ENCODE results near the gene ANKRD29. TPM values are rescaled to one million over a fixed set of nuclear protein-coding genes. Genes with fewer than 3 reads are reported as not detected.
"Not testable (repeated sequence)": the region's sequence is repeated elsewhere in the genome, so short reads cannot be mapped to it uniquely, and the experiment has no call there.

The ANKRD29 gene
- total and polyA plus RNA-seq, 4 experiments from 2014 or later = 0.91 to 1.3 TPM; not detected in 2

- H3K27me3 ChIP-seq (ENCODE audit: insufficient read depth, low read length); H3K9me3 ChIP-seq (ENCODE audit: control insufficient read depth in 1 of 2, low read length in 2 of 2); H3K36me3 ChIP-seq (ENCODE audit: insufficient read depth, low read length); intact Hi-C loops (cut with micrococcal nuclease); POLR2A ChIA-PET (ENCODE audit: partially characterized antibody); H3K9me3 Mint-ChIP-seq; DNase-seq; H3K27ac ChIP-seq (ENCODE audit: low read depth, low read length); H3K27ac Mint-ChIP-seq; H3K27me3 Mint-ChIP-seq; H3K4me3 Mint-ChIP-seq; H3K4me3 ChIP-seq (ENCODE audit: low read length in 2 of 2): not testable (repeated sequence)
- peaks cover 65% of the 10 kb centered on the region for H3K4me1 ChIP-seq (ENCODE audit: insufficient read depth, low read length)
- CTCF ChIA-PET (ENCODE audit: partially characterized antibody) = interaction anchor here (5.2 kb wide), 1 partner anchor 62 kb away, joined by 41 read pairs; no protein-coding TSS in a partner anchor
- Mint-ChIP-seq H3K36me3 (peaks cover 20 to 39% of the 10 kb centered on the region in 2 donors), H3K4me1 (peaks cover 52 to 80% (median 68%) of the 10 kb centered on the region in 4 donors)
Measured at GRCh38 chr18:23577521-23577920, 85.2 kb downstream of the ANKRD29 start.

GRCh38 chr18:23575309-23575651 lies 87.4 kb downstream of the ANKRD29 start:
- intact Hi-C loops (cut with micrococcal nuclease) = no loop called here
- Histone ChIP-seq H3K4me1 (ENCODE audit: insufficient read depth, low read length) (peaks cover 61% of the 10 kb centered on the region), H3K27me3 (ENCODE audit: insufficient read depth, low read length) (no peaks in the 10 kb centered on the region), H3K27ac (ENCODE audit: low read depth, low read length) (peak overlapping the region; percentile 34), H3K4me3 (ENCODE audit: low read length in 2 of 2) (no peak overlapping the region), H3K36me3 (ENCODE audit: insufficient read depth, low read length) (peaks cover 7% of the 10 kb centered on the region), H3K9me3 (ENCODE audit: control insufficient read depth in 1 of 2, low read length in 2 of 2) (no peaks in the 10 kb centered on the region)
- DNase-seq = no peak
- Mint-ChIP-seq H3K27ac (peak overlapping the region; percentile 67 to 93 (median 84)), H3K36me3 (peaks cover 25 to 42% of the 10 kb centered on the region in 2 donors), H3K27me3 (no peaks in the 10 kb centered on the region), H3K9me3 (no peaks in the 10 kb centered on the region), H3K4me1 (peaks cover 45 to 74% (median 61%) of the 10 kb centered on the region in 4 donors), H3K4me3 (peak overlapping the region in 6 of 8 donors; percentile 32 to 78 (median 65))
- POLR2A ChIA-PET (ENCODE audit: partially characterized antibody) = interaction anchor here (3.2 kb wide), 1 partner anchor 10 kb away, joined by 19 read pairs; the partner anchor contains the start of gene NPC1
- CTCF ChIA-PET (ENCODE audit: partially characterized antibody) = interaction anchor here (1.0 to 3.7 kb wide), 2 partner anchors 10 to 91 kb away, joined by 4 to 14 read pairs; partner anchors contain the start of gene NPC1

GRCh38 chr18:23574611-23575308 lies 88.0 kb downstream of the ANKRD29 start:
- Mint-ChIP-seq H3K9me3 (no peaks in the 10 kb centered on the region), H3K4me3 (peak overlapping the region; percentile 51 to 80 (median 70)), H3K27me3 (no peaks in the 10 kb centered on the region), H3K36me3 (peaks cover 26 to 42% of the 10 kb centered on the region in 2 donors), H3K4me1 (peaks cover 41 to 73% (median 57%) of the 10 kb centered on the region in 4 donors), H3K27ac (peak overlapping the region; percentile 67 to 93 (median 84))
- Histone ChIP-seq H3K4me1 (ENCODE audit: insufficient read depth, low read length) (peaks cover 56% of the 10 kb centered on the region), H3K4me3 (ENCODE audit: low read length in 2 of 2) (peak overlapping the region in 1 of 2 donors; percentile 4), H3K36me3 (ENCODE audit: insufficient read depth, low read length) (peaks cover 10% of the 10 kb centered on the region), H3K27ac (ENCODE audit: low read depth, low read length) (peak overlapping the region; percentile 34), H3K27me3 (ENCODE audit: insufficient read depth, low read length) (no peaks in the 10 kb centered on the region), H3K9me3 (ENCODE audit: control insufficient read depth in 1 of 2, low read length in 2 of 2) (no peaks in the 10 kb centered on the region)
- ChIA-PET POLR2A (ENCODE audit: partially characterized antibody) (interaction anchor here (1.4 to 3.7 kb wide), 4 partner anchors 7 to 59 kb away, joined by 4 to 23 read pairs (median 12); partner anchors contain the start of gene NPC1), CTCF (ENCODE audit: partially characterized antibody) (interaction anchor here (0.9 to 3.7 kb wide), 4 partner anchors 11 to 90 kb away, joined by 4 to 14 read pairs (median 6); partner anchors contain the start of gene NPC1)
- intact Hi-C loops (cut with micrococcal nuclease) = loop anchor here (1.0 kb wide), 1 partner anchor 12 kb away; the partner anchor contains the start of gene NPC1
- peak in 1 of 5 donors; percentile 3 for DNase-seq

GRCh38 chr18:23573626-23574431 lies 88.9 kb downstream of the ANKRD29 start:
- CTCF ChIA-PET (ENCODE audit: partially characterized antibody) = interaction anchor here (0.9 to 3.7 kb wide), 3 partner anchors 12 to 75 kb away, joined by 4 to 14 read pairs (median 7); partner anchors contain the start of gene NPC1
- peak overlapping the region; percentile 67 to 93 (median 84) for H3K27ac Mint-ChIP-seq
- intact Hi-C loops (cut with micrococcal nuclease) = loop anchor here (1.0 kb wide), 1 partner anchor 12 kb away; the partner anchor contains the start of gene NPC1
- H3K9me3 Mint-ChIP-seq = no peaks in the 10 kb centered on the region
- peak; percentile 23 to 65 (median 47) for DNase-seq
- H3K4me3 Mint-ChIP-seq = peak overlapping the region; percentile 37 to 80 (median 70)
- H3K27me3 ChIP-seq (ENCODE audit: insufficient read depth, low read length) = no peaks in the 10 kb centered on the region
- H3K27me3 Mint-ChIP-seq = no peaks in the 10 kb centered on the region
- H3K36me3 Mint-ChIP-seq = peaks cover 28 to 41% of the 10 kb centered on the region in 2 donors
- H3K36me3 ChIP-seq (ENCODE audit: insufficient read depth, low read length) = peaks cover 13% of the 10 kb centered on the region
- H3K4me1 ChIP-seq (ENCODE audit: insufficient read depth, low read length) = peaks cover 56% of the 10 kb centered on the region
- peaks cover 36 to 66% (median 50%) of the 10 kb centered on the region in 4 donors for H3K4me1 Mint-ChIP-seq
- peak overlapping the region; percentile 34 for H3K27ac ChIP-seq (ENCODE audit: low read depth, low read length)
- POLR2A ChIA-PET (ENCODE audit: partially characterized antibody) = interaction anchor here (0.7 to 3.7 kb wide), 7 partner anchors 8 to 71 kb away, joined by 3 to 23 read pairs (median 5); partner anchors contain the start of genes NPC1 and RMC1
- H3K9me3 ChIP-seq (ENCODE audit: control insufficient read depth in 1 of 2, low read length in 2 of 2) = no peaks in the 10 kb centered on the region
- peak overlapping the region in 1 of 2 donors; percentile 4 for H3K4me3 ChIP-seq (ENCODE audit: low read length in 2 of 2)

GRCh38 chr18:23573020-23573419 lies 89.7 kb downstream of the ANKRD29 start:
- DNase-seq = no peak
- CTCF ChIA-PET (ENCODE audit: partially characterized antibody) = interaction anchor here (1.3 to 4.3 kb wide), 3 partner anchors 12 to 56 kb away, joined by 3 to 24 read pairs (median 14); partner anchors contain the start of gene NPC1
- POLR2A ChIA-PET (ENCODE audit: partially characterized antibody) = interaction anchor here (1.3 to 3.7 kb wide), 4 partner anchors 9 to 57 kb away, joined by 6 to 23 read pairs (median 6); partner anchors contain the start of gene NPC1
- Histone ChIP-seq H3K4me3 (ENCODE audit: low read length in 2 of 2) (peak overlapping the region in 1 of 2 donors; percentile 4), H3K4me1 (ENCODE audit: insufficient read depth, low read length) (peaks cover 50% of the 10 kb centered on the region), H3K27ac (ENCODE audit: low read depth, low read length) (peak overlapping the region; percentile 34), H3K9me3 (ENCODE audit: control insufficient read depth in 1 of 2, low read length in 2 of 2) (no peaks in the 10 kb centered on the region), H3K36me3 (ENCODE audit: insufficient read depth, low read length) (peaks cover 19% of the 10 kb centered on the region), H3K27me3 (ENCODE audit: insufficient read depth, low read length) (no peaks in the 10 kb centered on the region)
- peak overlapping the region in 5 of 8 donors; percentile 37 to 80 (median 70) for H3K4me3 Mint-ChIP-seq
- intact Hi-C loops (cut with micrococcal nuclease) = no loop called here
- H3K9me3 Mint-ChIP-seq = no peaks in the 10 kb centered on the region
- H3K4me1 Mint-ChIP-seq = peaks cover 30 to 58% (median 44%) of the 10 kb centered on the region in 4 donors
- H3K27ac Mint-ChIP-seq = peak overlapping the region in 6 of 7 donors; percentile 67 to 93 (median 84)
- peaks cover 32 to 46% of the 10 kb centered on the region in 2 donors for H3K36me3 Mint-ChIP-seq
- no peaks in the 10 kb centered on the region for H3K27me3 Mint-ChIP-seq

- Mint-ChIP-seq H3K27me3 (no peaks in the 10 kb centered on the region), H3K9me3 (no peaks in the 10 kb centered on the region), H3K4me3 (peak overlapping the region in 3 of 8 donors; percentile 30 to 41 (median 31)), H3K36me3 (peaks cover 34 to 47% of the 10 kb centered on the region in 2 donors), H3K4me1 (peaks cover 30 to 58% (median 44%) of the 10 kb centered on the region in 4 donors), H3K27ac (peak overlapping the region in 5 of 7 donors; percentile 20 to 89 (median 63))
- peaks cover 50% of the 10 kb centered on the region for H3K4me1 ChIP-seq (ENCODE audit: insufficient read depth, low read length)
- no peak overlapping the region for H3K4me3 ChIP-seq (ENCODE audit: low read length in 2 of 2)
- intact Hi-C loops (cut with micrococcal nuclease) = no loop called here
- no peaks in the 10 kb centered on the region for H3K27me3 ChIP-seq (ENCODE audit: insufficient read depth, low read length)
- H3K27ac ChIP-seq (ENCODE audit: low read depth, low read length) = peak overlapping the region; percentile 34
- H3K9me3 ChIP-seq (ENCODE audit: control insufficient read depth in 1 of 2, low read length in 2 of 2) = no peaks in the 10 kb centered on the region
- CTCF ChIA-PET (ENCODE audit: partially characterized antibody) = interaction anchor here (1.3 to 4.3 kb wide), 3 partner anchors 13 to 56 kb away, joined by 3 to 24 read pairs (median 4); partner anchors contain the start of gene NPC1
- DNase-seq = no peak
- peaks cover 20% of the 10 kb centered on the region for H3K36me3 ChIP-seq (ENCODE audit: insufficient read depth, low read length)
- POLR2A ChIA-PET (ENCODE audit: partially characterized antibody) = interaction anchor here (1.3 to 3.7 kb wide), 3 partner anchors 9 to 13 kb away, joined by 6 to 23 read pairs (median 6); partner anchors contain the start of gene NPC1
Measured at GRCh38 chr18:23572570-23572969, 90.1 kb downstream of the ANKRD29 start.

Measured in CD4-positive, alpha-beta memory T cell (primary cell).